Subcutaneous adipose tissue (tissue), 4 donors: ENCODE data around the gene FH. TPM values are rescaled to one million over a fixed set of nuclear protein-coding genes. Genes with fewer than 3 reads are reported as not detected.

ENCODE experiments used
- total RNA-seq, 4 donors: library from RNA; depleted of rRNA; stranded (reverse); fragments of >200 nt; gene quantifications; one replicate each; pipeline ENCODE4 v1.1.0, GENCODE V29; 2016
- TF ChIP-seq, protein P1 (sequence below): fragments of 450-650 bp; IDR thresholded peaks from one replicate; pipeline ENCODE4 v1.5.1; 2016; ENCODE audit warnings: low read depth, mild to moderate bottlenecking, control low read depth, antibody characterized with exemption, moderate library complexity

Gene FH
- total RNA-seq, 4 donors from 2014 or later: 36.9 to 56.3 (median 45.2) TPM

DNA sequence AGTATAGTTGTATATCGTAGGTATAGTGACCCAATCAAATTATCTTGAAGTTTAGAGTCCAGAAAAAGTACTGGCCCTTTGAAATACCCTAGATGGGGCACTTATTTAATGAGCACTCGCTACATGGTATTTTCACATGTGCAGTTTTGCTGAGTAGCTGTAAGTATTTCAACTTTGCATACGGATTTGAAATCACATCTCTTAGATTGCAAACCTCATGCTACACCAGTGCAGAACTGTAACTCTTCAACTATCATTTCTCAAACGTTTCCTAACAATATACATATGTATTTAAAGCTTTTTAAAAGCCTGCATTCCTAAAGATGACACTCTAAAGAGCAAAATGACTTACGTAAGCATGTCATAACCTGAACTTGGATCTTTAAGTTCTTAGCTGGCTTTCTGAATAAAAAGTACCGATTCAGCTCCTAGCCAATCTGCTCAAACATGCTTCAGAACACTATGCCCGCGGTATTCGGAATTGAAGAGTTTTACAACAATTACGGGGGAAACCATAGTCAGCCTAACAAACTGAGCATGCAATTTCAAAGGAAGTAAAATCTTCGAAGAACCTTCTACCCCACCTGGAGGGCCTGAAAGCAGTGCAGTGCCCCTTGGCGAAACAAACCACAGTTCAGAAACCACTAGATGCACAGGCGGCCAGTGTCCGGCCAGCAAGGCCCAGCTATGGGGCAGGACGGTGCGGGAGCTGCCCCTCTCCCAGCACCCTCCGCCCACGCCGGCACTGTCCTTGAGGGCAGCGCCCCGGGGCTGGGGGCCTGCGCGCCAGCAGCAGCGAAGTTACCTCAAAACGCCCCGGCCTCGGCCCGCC is 863 bp downstream of the FH start:
- TF ChIP-seq, protein P1, sequence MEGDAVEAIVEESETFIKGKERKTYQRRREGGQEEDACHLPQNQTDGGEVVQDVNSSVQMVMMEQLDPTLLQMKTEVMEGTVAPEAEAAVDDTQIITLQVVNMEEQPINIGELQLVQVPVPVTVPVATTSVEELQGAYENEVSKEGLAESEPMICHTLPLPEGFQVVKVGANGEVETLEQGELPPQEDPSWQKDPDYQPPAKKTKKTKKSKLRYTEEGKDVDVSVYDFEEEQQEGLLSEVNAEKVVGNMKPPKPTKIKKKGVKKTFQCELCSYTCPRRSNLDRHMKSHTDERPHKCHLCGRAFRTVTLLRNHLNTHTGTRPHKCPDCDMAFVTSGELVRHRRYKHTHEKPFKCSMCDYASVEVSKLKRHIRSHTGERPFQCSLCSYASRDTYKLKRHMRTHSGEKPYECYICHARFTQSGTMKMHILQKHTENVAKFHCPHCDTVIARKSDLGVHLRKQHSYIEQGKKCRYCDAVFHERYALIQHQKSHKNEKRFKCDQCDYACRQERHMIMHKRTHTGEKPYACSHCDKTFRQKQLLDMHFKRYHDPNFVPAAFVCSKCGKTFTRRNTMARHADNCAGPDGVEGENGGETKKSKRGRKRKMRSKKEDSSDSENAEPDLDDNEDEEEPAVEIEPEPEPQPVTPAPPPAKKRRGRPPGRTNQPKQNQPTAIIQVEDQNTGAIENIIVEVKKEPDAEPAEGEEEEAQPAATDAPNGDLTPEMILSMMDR: no peak

DNA sequence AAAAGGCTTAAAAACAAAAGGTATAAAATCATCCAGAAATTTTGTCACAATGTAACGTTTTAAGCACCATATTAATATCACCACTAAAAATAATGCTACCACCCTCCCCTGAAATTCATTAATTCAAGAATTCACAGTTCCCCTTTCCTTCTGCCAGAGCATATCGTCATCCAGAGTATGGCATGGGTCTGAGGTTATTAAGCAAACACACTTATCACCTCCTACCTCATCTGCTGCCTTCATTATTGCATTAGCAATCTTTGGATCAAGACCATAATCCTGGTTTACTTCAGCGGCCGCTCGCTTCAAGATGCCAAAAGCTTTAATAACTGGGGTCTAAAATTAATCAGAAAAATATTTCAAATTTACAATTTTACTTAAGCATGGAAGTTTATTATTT is 6.2 kb downstream of the FH start:
- TF ChIP-seq, protein P1: no peak

DNA sequence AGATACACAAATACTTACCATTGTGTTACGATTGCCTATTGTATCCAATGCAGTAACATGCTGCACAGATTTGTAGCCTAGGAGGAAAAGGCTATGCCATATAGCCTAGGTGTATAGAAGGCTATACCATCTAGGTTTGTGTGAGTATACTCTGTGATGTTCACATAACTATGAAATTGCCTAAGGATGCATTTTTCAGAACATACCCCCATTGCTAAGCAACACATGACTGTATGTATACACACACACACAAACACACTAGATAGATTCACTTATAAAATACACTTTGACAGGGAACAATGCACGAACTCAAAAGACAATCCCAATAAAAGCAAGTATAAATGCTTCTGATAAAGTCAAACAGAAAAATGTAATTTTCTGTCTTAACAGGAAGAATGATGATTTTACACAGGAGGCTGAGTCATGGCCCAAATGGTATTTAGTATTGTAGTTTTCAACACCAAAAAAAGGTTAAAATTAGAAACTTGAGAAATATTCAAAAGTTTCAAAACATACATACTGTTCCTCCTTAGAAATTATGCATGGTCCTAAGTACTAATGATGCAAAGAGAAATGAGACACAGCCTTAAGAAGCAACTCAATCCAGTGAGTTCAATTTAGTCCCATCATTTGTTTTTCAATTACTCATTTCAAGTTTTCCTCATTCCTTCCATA is 12.2 kb downstream of the FH start:
- TF ChIP-seq, protein P1: no peak

DNA sequence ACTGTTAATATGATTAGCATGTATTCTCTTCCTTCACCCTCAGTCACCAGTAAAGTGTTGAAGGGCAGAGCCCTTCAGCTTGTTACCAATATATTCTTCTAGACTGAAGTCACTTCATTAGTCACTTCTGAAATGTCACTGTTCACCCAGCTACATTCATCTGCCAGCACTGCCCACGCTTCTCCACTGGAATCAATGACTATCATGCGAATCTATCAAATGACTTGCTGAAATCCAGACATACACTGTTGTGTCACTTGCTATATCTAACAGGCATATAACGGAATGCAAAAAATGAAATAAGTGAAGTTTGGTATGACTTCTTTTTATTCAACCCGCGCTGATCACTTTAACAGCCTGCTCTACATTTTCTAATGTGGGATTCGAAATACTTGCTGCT is 16.1 kb downstream of the FH start:
- TF ChIP-seq, protein P1: no peak

DNA sequence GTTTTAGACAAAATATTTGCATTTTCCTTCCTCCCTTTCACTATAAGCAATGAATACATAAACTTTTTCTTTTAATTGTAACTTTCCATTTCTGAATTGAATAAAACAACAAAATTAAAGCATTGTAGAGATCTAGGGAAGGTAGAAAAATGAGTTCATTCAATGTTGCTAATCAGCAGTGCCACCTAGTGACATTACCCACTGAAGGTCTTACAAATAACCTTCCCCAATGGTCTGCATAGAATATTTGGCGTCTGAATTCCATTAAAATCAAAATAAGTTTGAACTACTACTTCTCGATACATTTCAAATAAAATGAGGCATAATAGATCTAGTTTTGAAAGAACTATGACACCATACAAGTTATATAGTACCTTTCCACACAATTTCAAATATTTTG is 19.6 kb downstream of the FH start:
- TF ChIP-seq, protein P1: no peak

DNA sequence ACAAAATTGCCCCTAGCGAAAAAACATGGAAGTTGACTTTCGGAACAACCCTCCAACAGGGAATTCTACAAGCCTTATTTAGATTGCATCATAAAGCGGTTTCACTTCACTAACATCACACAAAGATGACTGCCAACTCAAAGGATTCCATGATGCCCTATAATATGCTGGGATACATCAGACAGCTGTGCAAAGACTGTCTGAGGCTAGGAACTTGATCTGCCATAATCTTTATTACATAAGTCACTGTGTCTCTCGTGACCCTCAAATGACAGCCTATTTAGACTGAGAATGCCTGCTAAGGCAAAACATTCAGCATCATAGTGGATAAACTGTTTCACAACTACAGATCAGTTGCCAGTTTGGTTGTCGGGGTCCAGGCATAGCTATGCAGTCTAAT is 23.8 kb downstream of the FH start:
- TF ChIP-seq, protein P1: no peak

DNA sequence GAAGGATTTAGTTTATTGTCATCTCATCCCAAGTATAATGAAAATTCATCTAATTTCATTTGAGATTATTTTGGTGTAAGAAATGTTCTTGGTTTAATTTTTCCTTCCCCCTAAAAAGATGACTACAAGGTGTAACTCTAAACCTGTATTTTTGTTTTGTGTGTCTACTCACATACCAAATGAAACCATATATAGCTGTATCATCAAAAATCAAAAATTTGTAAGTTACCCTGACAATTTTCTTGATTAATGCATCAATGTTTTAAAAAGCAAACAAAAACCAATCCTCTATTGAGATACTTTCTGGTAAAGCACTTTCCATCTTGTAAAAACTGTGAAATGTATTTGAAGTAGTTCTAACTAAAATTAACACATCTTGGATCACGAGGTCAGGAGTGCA is 30.8 kb downstream of the FH start:
- TF ChIP-seq, protein P1: no peak
